RWPE1 (cell line): ENCODE measurements around the gene C2orf81.
A peak's percentile ranks its signal among the peaks of the same experiment; 100 is the strongest.
"Not testable (repeated sequence)": the region's sequence is repeated elsewhere in the genome, so short reads cannot be mapped to it uniquely, and the experiment has no call there.

ENCODE experiments used
- CTCF ChIA-PET: fragments of 350-600 bp; sonication (Branson Sonifier 250); formaldehyde crosslinking; extraction: SDS; loops from one replicate; lab custom pipeline; 2021; lab: Yijun Ruan, JAX
- POLR2A ChIA-PET: fragments of 400-600 bp; formaldehyde crosslinking; extraction: SDS; loops from one replicate; lab custom pipeline; 2020; ENCODE audit warnings: antibody characterized with exemption; ENCODE audit not compliant: low non-redundant PET; lab: Yijun Ruan, JAX
- DNase-seq: peaks from one replicate; pipeline ENCODE4 v3.0.0; 2012; ENCODE audit warnings: low spot score
- H3K27ac ChIP-seq: fragments of 450-650 bp; 2 replicates; pipeline ENCODE4 v1.5.1; 2017
- CTCF ChIP-seq: fragments of 450-650 bp; conservative IDR thresholded peaks from 2 replicates; pipeline ENCODE4 v1.5.1; 2017; ENCODE audit warnings: low read depth, mild to moderate bottlenecking

The C2orf81 gene

GRCh38 chr2:74421221-74421870, at the start of gene C2orf81, which contains the start of gene WDR54:
Gene C2orf81, minus strand, starts transcription at chr2:74421619. Its CDS starts 59 bp downstream, at chr2:74421560.
Gene WDR54, plus strand, starts transcription at chr2:74421730. Its CDS starts 424 bp downstream, at chr2:74422154.
- TF ChIP-seq CTCF: no peak
- peak within 1 kb of the TSS; percentile 94 for H3K27ac ChIP-seq
- peak; percentile 85 for DNase-seq
- ChIA-PET CTCF (no interaction called here), POLR2A (interaction anchor here (0.6 kb wide), 2 partner anchors 13 to 21 kb away, joined by 3 read pairs; no protein-coding TSS in a partner anchor)

- ChIA-PET CTCF (interaction anchor here (0.5 to 0.7 kb wide), 3 partner anchors 8 to 29 kb away, joined by 3 to 5 read pairs (median 3); no protein-coding TSS in a partner anchor), POLR2A (interaction anchor here (0.9 kb wide), 1 partner anchor 12 kb away, joined by 3 read pairs; the partner anchor contains the start of gene WBP1)
These were observed 49.3 kb upstream of the C2orf81 start for GRCh38 chr2:74470742-74471141.

GRCh38 chr2:74464406-74464805, 43.0 kb upstream of the C2orf81 start:
- TF ChIP-seq CTCF: no peak
- POLR2A ChIA-PET: no interaction called here
- DNase-seq: no peak
- peak overlapping the region; percentile 81 for H3K27ac ChIP-seq
- CTCF ChIA-PET: no interaction called here

More at GRCh38 chr2:74470742-74471141, 49.3 kb upstream of the C2orf81 start:
- not testable (repeated sequence) for DNase-seq
- peak overlapping the region; percentile 97 for H3K27ac ChIP-seq

GRCh38 chr2:74462786-74463105, 41.3 kb upstream of the C2orf81 start:
- POLR2A ChIA-PET: no interaction called here
- no peak for DNase-seq
- H3K27ac ChIP-seq: peak overlapping the region; percentile 98
- no peak for TF ChIP-seq CTCF
- CTCF ChIA-PET: interaction anchor here (0.6 to 1.1 kb wide), 3 partner anchors 8 to 12 kb away, joined by 4 to 5 read pairs (median 4); partner anchors contain the start of gene MRPL53

GRCh38 chr2:74462054-74462785, 40.8 kb upstream of the C2orf81 start:
- no peak for TF ChIP-seq CTCF
- no peak for DNase-seq
- ChIA-PET CTCF (interaction anchor here (0.6 to 1.1 kb wide), 3 partner anchors 9 to 13 kb away, joined by 4 to 5 read pairs (median 4); partner anchors contain the start of gene MRPL53), POLR2A (no interaction called here)
- H3K27ac ChIP-seq: peak overlapping the region; percentile 98

- H3K27ac ChIP-seq: peak overlapping the region; percentile 98
- ChIA-PET POLR2A (no interaction called here), CTCF (interaction anchor here (0.6 to 1.1 kb wide), 2 partner anchors 11 to 83 kb away, joined by 4 read pairs; partner anchors contain the start of gene MRPL53)
- no peak for DNase-seq
- TF ChIP-seq CTCF: no peak
These were observed 40.0 kb upstream of the C2orf81 start for GRCh38 chr2:74461187-74462053.

- DNase-seq, POLR2A ChIA-PET: not testable (repeated sequence)
- CTCF ChIA-PET: interaction anchor here (1.5 kb wide), 1 partner anchor 72 kb away, joined by 4 read pairs; no protein-coding TSS in a partner anchor
- peak overlapping the region; percentile 98 for H3K27ac ChIP-seq
These were observed 38.8 kb upstream of the C2orf81 start for GRCh38 chr2:74460187-74460586.

GRCh38 chr2:74459503-74460118, 38.2 kb upstream of the C2orf81 start:
- H3K27ac ChIP-seq: peak overlapping the region; percentile 98
- DNase-seq, POLR2A ChIA-PET: not testable (repeated sequence)
- CTCF ChIA-PET: interaction anchor here (1.5 kb wide), 1 partner anchor 72 kb away, joined by 4 read pairs; no protein-coding TSS in a partner anchor
